Calu3 (cell line): ENCODE measurements around the gene RASD2. TPM values are rescaled to one million over a fixed set of nuclear protein-coding genes. Genes with fewer than 3 reads are reported as not detected.

Experiments used
- BruUV-seq: library from RNA; stranded (reverse); fragments of 400-500 nt; replicated peaks from 2 replicates; lab custom pipeline; 2021; lab: Mats Ljungman, UMichigan
- CTCF ChIA-PET: fragments of 300-600 bp; sonication (Branson Sonifier 250); formaldehyde crosslinking; loops from one replicate; lab custom pipeline; 2022; ENCODE audit warnings: antibody characterized with exemption; lab: Charles Lee
- DNase-seq: peaks from one replicate; pipeline ENCODE4 v3.0.0; 2022
- H3K27ac Mint-ChIP-seq: one replicate; pipeline ENCODE4 v1.8.0; 2022; ENCODE audit warnings: mixed read lengths; ENCODE audit not compliant: unreplicated experiment
- H3K27me3 Mint-ChIP-seq: one replicate; pipeline ENCODE4 v1.8.0; 2022; ENCODE audit warnings: mixed read lengths; ENCODE audit not compliant: unreplicated experiment
- H3K36me3 Mint-ChIP-seq: one replicate; pipeline ENCODE4 v1.8.0; 2022; ENCODE audit warnings: mild to moderate bottlenecking, moderate library complexity, mixed read lengths; ENCODE audit not compliant: insufficient read depth, unreplicated experiment
- H3K4me1 Mint-ChIP-seq: one replicate; pipeline ENCODE4 v1.8.0; 2022; ENCODE audit warnings: mild to moderate bottlenecking, low read depth, mixed read lengths; ENCODE audit not compliant: unreplicated experiment
- H3K4me3 Mint-ChIP-seq: one replicate; pipeline ENCODE4 v1.8.0; 2022; ENCODE audit warnings: mild to moderate bottlenecking, low read depth, moderate library complexity, mixed read lengths; ENCODE audit not compliant: unreplicated experiment
- H3K9me3 Mint-ChIP-seq: one replicate; pipeline ENCODE4 v1.8.0; 2022; ENCODE audit warnings: low read depth, mixed read lengths; ENCODE audit not compliant: unreplicated experiment
- CTCF ChIP-seq: fragments of 200-600 bp; IDR thresholded peaks from one replicate; pipeline ENCODE4 v1.8.0; 2022; ENCODE audit warnings: antibody characterized with exemption; ENCODE audit not compliant: unreplicated experiment
- intact Hi-C: fragments of 100-400 bp; cut with micrococcal nuclease; formaldehyde crosslinking; loops from one replicate; pipeline ENCODE4 v1.10.0; 2022; ENCODE audit not compliant: unreplicated experiment
- total RNA-seq: library from RNA; stranded (reverse); gene quantifications from 2 replicates; pipeline ENCODE4 v1.2.3, GENCODE V29; 2022

The RASD2 gene
- total RNA-seq, 1 experiment from 2014 or later = 0.14 TPM

DNA sequence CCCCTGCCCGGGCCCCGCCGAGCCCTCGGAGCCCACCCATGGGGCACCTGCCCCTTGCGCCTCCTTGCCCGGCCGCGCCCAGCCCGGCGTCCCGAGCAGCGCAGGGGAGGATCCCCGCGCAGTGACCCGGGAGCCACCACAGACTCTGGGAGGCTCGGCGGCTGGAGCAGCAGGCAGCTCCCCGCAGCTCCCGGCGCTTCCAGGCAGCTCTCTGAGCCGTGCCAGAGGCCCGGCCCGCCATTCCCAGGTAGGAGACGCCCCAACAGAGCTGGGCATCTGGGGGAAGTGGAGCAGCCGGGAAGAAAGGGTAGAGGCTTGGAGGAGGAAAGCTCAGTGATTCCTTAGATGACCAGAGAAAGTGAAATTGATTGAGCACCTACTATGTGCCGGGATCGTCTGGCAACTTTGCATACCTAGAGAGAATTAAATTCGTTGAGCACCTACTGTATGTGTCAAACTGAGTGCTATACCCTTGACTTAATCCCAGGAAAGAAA, 670 bp downstream of the RASD2 start:
- intact Hi-C loops = no loop called here
- Mint-ChIP-seq H3K27me3 (peaks cover 64% of the 10 kb centered on the region), H3K4me1 (peaks cover 7% of the 10 kb centered on the region), H3K27ac (no peak overlapping the region), H3K9me3 (no peaks in the 10 kb centered on the region), H3K4me3 (peak overlapping the region; percentile 65), H3K36me3 (peaks cover 4% of the 10 kb centered on the region)
- CTCF ChIA-PET = interaction anchor here (0.6 to 1.2 kb wide), 2 partner anchors 22 to 110 kb away, joined by 3 to 7 read pairs; no protein-coding TSS in a partner anchor
- TF ChIP-seq CTCF = no peak
- DNase-seq = peak; percentile 20
- no TSS peak for BruUV-seq

DNA sequence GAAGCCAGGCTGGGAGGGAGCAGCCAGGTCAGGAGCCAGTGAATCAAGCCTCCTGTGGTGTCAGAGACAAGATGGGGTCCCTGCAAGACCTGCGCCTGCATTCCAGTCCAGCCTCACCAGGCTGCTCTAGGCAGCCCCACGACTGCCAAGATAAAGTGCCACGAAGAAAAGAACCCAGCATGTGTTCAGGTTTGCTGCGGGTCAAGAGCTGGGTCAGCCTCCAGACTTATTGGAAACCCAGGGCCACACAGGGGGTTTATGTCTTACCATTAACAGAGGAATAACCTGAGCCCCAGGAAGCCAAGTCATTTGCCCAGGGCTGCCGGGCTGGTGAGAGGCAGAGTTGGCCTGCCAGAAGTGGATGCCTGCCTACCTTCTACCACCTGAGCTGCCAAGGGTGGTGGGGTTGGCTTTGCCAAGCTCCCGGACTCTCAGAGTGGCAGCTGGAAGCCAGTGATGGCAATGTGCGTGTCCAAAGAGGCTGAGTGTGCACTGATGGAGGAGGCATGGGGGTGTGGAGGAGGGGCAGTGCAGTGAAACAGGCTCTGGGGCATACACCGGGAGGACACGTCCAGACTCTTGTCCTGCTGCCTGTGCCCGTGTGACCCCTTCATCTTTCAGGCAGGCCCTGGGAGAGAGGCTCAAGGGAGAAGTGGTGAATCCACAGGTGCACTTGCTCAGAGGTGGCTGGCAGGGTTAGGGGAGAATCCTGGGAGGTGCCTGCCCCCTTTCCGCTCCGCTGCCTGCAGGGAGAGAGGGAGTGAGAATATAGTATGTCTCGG, 1.7 kb downstream of the RASD2 start:
- TF ChIP-seq CTCF = no peak
- Mint-ChIP-seq H3K27me3 (peaks cover 74% of the 10 kb centered on the region), H3K9me3 (no peaks in the 10 kb centered on the region), H3K4me3 (no peak overlapping the region), H3K27ac (no peak overlapping the region), H3K4me1 (peaks cover 7% of the 10 kb centered on the region), H3K36me3 (peaks cover 4% of the 10 kb centered on the region)
- intact Hi-C loops = no loop called here
- CTCF ChIA-PET = interaction anchor here (1.2 kb wide), 1 partner anchor 112 kb away, joined by 3 read pairs; no protein-coding TSS in a partner anchor
- no peak for DNase-seq
- no TSS peak for BruUV-seq

GRCh38 chr22:35542939-35543516, 2.4 kb downstream of the RASD2 start:
- Mint-ChIP-seq H3K4me3 (no peak overlapping the region), H3K9me3 (no peaks in the 10 kb centered on the region), H3K27me3 (peaks cover 74% of the 10 kb centered on the region), H3K4me1 (peaks cover 7% of the 10 kb centered on the region), H3K36me3 (peaks cover 4% of the 10 kb centered on the region), H3K27ac (no peak overlapping the region)
- BruUV-seq = no TSS peak
- no peak for TF ChIP-seq CTCF
- CTCF ChIA-PET = no interaction called here
- DNase-seq = no peak
- intact Hi-C loops = no loop called here

DNA sequence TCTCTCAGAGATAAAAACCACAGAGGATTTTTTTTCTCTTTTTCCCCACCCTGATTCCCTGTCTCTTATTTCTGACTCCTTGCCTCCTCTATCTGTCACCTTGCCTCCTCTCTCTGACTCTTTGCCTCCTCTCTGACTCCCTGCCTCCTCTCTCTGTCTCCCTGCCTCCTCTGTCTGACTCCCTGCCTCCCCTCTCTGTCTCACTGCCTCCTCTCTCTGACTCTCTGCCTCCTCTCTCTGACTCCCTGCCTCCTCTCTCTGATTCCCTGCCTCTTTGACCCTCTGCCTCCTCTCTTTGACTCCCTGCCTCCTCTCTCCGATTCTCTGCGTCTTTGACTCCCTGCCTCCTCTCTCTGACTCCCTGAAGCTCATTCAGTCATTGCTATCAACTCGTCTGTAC, 3.1 kb downstream of the RASD2 start:
- no peak overlapping the region for H3K27ac Mint-ChIP-seq
- no peak overlapping the region for H3K4me3 Mint-ChIP-seq
- H3K27me3 Mint-ChIP-seq = peaks cover 79% of the 10 kb centered on the region
- no peaks in the 10 kb centered on the region for H3K9me3 Mint-ChIP-seq
- intact Hi-C loops = no loop called here
- CTCF ChIA-PET = no interaction called here
- H3K36me3 Mint-ChIP-seq = peaks cover 4% of the 10 kb centered on the region
- TF ChIP-seq CTCF = no peak
- peaks cover 9% of the 10 kb centered on the region for H3K4me1 Mint-ChIP-seq
- no peak for DNase-seq
- BruUV-seq = no TSS peak
